SK-N-SH (cell line): ENCODE data around the gene THPO.

Experiments
- EZH2phosphoT487 ChIP-seq: fragments of 200-600 bp; sonication (generic); IDR thresholded peaks from 2 replicates; pipeline ENCODE4 v1.6.1; 2017; ENCODE audit warnings: low read depth, mixed run types, mild to moderate bottlenecking, antibody characterized with exemption, moderate library complexity, borderline replicate concordance
- RAD21 ChIP-seq: IDR thresholded peaks from 2 replicates; pipeline ENCODE4 v1.6.1; 2012; ENCODE audit warnings: mild to moderate bottlenecking, low read length
- RCOR1 ChIP-seq: fragments of 150-350 bp; IDR thresholded peaks from 2 replicates; pipeline ENCODE4 v1.6.1; 2017; ENCODE audit warnings: antibody characterized with exemption, low read length
- TAF1 ChIP-seq: IDR thresholded peaks from 2 replicates; pipeline ENCODE4 v1.6.1; 2012; ENCODE audit warnings: low read depth, mild to moderate bottlenecking, low read length, moderate library complexity, borderline replicate concordance
- TF ChIP-seq, protein P1 (sequence below): fragments of 200-600 bp; sonication (generic); IDR thresholded peaks from 2 replicates; pipeline ENCODE4 v1.6.1; 2017; ENCODE audit warnings: antibody characterized with exemption, mild to moderate bottlenecking, moderate library complexity

DNA sequence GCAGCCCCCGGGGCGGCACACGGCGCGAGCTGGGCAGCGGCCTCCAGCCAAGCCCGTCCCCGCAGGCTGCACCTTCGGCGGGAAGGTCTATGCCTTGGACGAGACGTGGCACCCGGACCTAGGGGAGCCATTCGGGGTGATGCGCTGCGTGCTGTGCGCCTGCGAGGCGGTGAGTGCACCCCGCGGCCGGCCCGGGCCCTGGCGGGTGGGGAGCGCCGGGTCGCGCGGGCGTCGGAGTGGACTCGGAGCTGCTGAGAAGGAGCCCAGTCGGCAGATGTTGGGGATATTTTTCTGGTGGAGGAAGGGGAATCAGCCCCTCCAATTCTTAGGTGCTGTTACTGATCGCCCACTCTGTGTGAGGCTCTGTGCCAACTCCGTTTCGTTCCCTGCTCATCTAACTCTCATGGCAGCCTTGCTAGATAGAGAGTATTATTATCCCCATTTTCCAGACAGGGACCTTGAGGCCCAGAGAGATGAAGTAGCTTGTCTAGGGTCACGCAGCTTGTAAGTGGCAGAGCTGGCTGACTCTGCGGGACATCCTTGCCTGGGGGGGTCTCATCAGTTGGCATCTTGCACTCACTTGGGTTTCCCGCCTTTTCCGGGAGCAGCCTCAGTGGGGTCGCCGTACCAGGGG is 2.7 kb upstream of the THPO start:
- TF ChIP-seq EZH2phosphoT487, result no peak
- TF ChIP-seq, protein P1, sequence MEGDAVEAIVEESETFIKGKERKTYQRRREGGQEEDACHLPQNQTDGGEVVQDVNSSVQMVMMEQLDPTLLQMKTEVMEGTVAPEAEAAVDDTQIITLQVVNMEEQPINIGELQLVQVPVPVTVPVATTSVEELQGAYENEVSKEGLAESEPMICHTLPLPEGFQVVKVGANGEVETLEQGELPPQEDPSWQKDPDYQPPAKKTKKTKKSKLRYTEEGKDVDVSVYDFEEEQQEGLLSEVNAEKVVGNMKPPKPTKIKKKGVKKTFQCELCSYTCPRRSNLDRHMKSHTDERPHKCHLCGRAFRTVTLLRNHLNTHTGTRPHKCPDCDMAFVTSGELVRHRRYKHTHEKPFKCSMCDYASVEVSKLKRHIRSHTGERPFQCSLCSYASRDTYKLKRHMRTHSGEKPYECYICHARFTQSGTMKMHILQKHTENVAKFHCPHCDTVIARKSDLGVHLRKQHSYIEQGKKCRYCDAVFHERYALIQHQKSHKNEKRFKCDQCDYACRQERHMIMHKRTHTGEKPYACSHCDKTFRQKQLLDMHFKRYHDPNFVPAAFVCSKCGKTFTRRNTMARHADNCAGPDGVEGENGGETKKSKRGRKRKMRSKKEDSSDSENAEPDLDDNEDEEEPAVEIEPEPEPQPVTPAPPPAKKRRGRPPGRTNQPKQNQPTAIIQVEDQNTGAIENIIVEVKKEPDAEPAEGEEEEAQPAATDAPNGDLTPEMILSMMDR, result no peak
- no peak for TF ChIP-seq TAF1
- no peak for TF ChIP-seq RCOR1
- no peak for TF ChIP-seq RAD21
